HEK293 (cell line): ENCODE results near the gene STEAP4.

Experiments used
- CTCF ChIA-PET: fragments of 350-600 bp; formaldehyde crosslinking; extraction: SDS; loops from one replicate; lab custom pipeline; 2021; ENCODE audit warnings: antibody characterized with exemption; lab: Yijun Ruan, JAX
- POLR2A ChIA-PET: fragments of 300-600 bp; formaldehyde crosslinking; extraction: SDS; loops from one replicate; lab custom pipeline; 2020; ENCODE audit warnings: antibody characterized with exemption, inconsistent platforms; lab: Yijun Ruan, JAX
- H3K27ac ChIP-seq: fragments of 200-500 bp; sonication (Bioruptor generic); 2 replicates; pipeline ENCODE4 v1.5.1; 2014; ENCODE audit warnings: low read depth, low read length, control low read depth, inconsistent platforms; ENCODE audit errors: extremely low read depth
- H3K36me3 ChIP-seq, 2 experiments: fragments of 200-500 bp in 1 of 2; sonication (Bioruptor generic) in 1 of 2; 1 replicate in 1 of 2; 2 replicates in 1 of 2; pipeline ENCODE4 v1.5.1; 2014 to 2017; ENCODE audit warnings: inconsistent platforms in 2 of 2, low read length in 2 of 2; ENCODE audit not compliant: control insufficient read depth in 2 of 2, insufficient read depth in 1 of 2
- H3K4me1 ChIP-seq: fragments of 200-500 bp; sonication (Bioruptor generic); 2 replicates; pipeline ENCODE4 v1.5.1; 2014; ENCODE audit warnings: mild to moderate bottlenecking, low read length, inconsistent platforms; ENCODE audit not compliant: control insufficient read depth, insufficient read depth
- H3K4me3 ChIP-seq: 2 replicates; pipeline ENCODE4 v1.5.1; 2011; ENCODE audit warnings: low read depth, mild to moderate bottlenecking, control low read depth, low read length, moderate library complexity
- H3K9me3 ChIP-seq: fragments of 200-500 bp; sonication (Bioruptor generic); 2 replicates; pipeline ENCODE4 v1.5.1; 2014; ENCODE audit warnings: low read depth, low read length, inconsistent platforms; ENCODE audit not compliant: control insufficient read depth, insufficient read depth
- BCL11A ChIP-seq: fragments of 450-650 bp; formaldehyde crosslinking; IDR thresholded peaks from 2 replicates; pipeline ENCODE4 v1.5.1; 2016; ENCODE audit warnings: low read depth, missing biosample characterization, missing genetic modification characterization
- GFI1B ChIP-seq: fragments of 450-650 bp; formaldehyde crosslinking; IDR thresholded peaks from 2 replicates; pipeline ENCODE4 v1.5.1; 2016; ENCODE audit warnings: missing biosample characterization, missing genetic modification characterization
- INSM2 ChIP-seq: fragments of 450-650 bp; formaldehyde crosslinking; IDR thresholded peaks from 2 replicates; pipeline ENCODE4 v1.5.1; 2016; ENCODE audit warnings: missing biosample characterization, missing genetic modification characterization
- MEIS1 ChIP-seq: sonication (generic); formaldehyde crosslinking; IDR thresholded peaks from 2 replicates; pipeline ENCODE4 v1.8.1; 2022; ENCODE audit warnings: missing genetic modification reagents, mild to moderate bottlenecking, borderline replicate concordance
- OVOL3 ChIP-seq: fragments of 450-650 bp; formaldehyde crosslinking; IDR thresholded peaks from 2 replicates; pipeline ENCODE4 v1.5.1; 2016; ENCODE audit warnings: missing biosample characterization, missing genetic modification characterization
- PBX3 ChIP-seq: sonication (generic); formaldehyde crosslinking; IDR thresholded peaks from 2 replicates; pipeline ENCODE4 v1.8.1; 2022; ENCODE audit warnings: mild to moderate bottlenecking, moderate library complexity, missing genetic modification reagents
- PRDM1 ChIP-seq: fragments of 450-650 bp; formaldehyde crosslinking; IDR thresholded peaks from 2 replicates; pipeline ENCODE4; 2016; ENCODE audit warnings: missing biosample characterization, missing genetic modification characterization
- SALL2 ChIP-seq: fragments of 450-650 bp; formaldehyde crosslinking; IDR thresholded peaks from 2 replicates; pipeline ENCODE4 v1.5.0; 2017; ENCODE audit warnings: missing biosample characterization, mild to moderate bottlenecking, missing genetic modification characterization, borderline replicate concordance
- TRIM28 ChIP-seq: IDR thresholded peaks from 2 replicates; pipeline ENCODE4 v1.6.1; 2011; ENCODE audit warnings: low read length, control low read depth, borderline replicate concordance
- YY1 ChIP-seq: fragments of 450-650 bp; formaldehyde crosslinking; IDR thresholded peaks from 2 replicates; pipeline ENCODE4 v1.5.1; 2018; ENCODE audit warnings: missing biosample characterization, missing genetic modification characterization
- ZBTB1 ChIP-seq: fragments of 450-650 bp; formaldehyde crosslinking; IDR thresholded peaks from 2 replicates; pipeline ENCODE4 v1.5.1; 2016; ENCODE audit warnings: missing biosample characterization, missing genetic modification characterization
- ZBTB17 ChIP-seq: fragments of 450-650 bp; formaldehyde crosslinking; IDR thresholded peaks from 2 replicates; pipeline ENCODE4 v1.5.1; 2016; ENCODE audit warnings: missing biosample characterization, missing genetic modification characterization
- ZNF132 ChIP-seq: fragments of 450-650 bp; formaldehyde crosslinking; IDR thresholded peaks from 2 replicates; pipeline ENCODE4 v1.5.1; 2017; ENCODE audit warnings: missing biosample characterization, missing genetic modification characterization, borderline replicate concordance
- ZNF248 ChIP-seq: fragments of 450-650 bp; formaldehyde crosslinking; IDR thresholded peaks from 2 replicates; pipeline ENCODE4 v1.5.1; 2017; ENCODE audit warnings: missing biosample characterization, missing genetic modification characterization
- ZNF266 ChIP-seq: fragments of 450-650 bp; formaldehyde crosslinking; IDR thresholded peaks from 2 replicates; pipeline ENCODE4 v1.5.1; 2016; ENCODE audit warnings: missing biosample characterization, missing genetic modification characterization, low read depth
- ZNF302 ChIP-seq: fragments of 450-650 bp; formaldehyde crosslinking; IDR thresholded peaks from 2 replicates; pipeline ENCODE4 v1.5.1; 2016; ENCODE audit warnings: missing biosample characterization, missing genetic modification characterization, low read depth
- ZNF350 ChIP-seq: fragments of 450-650 bp; formaldehyde crosslinking; IDR thresholded peaks from 2 replicates; pipeline ENCODE4 v1.5.0; 2017; ENCODE audit warnings: missing biosample characterization, mild to moderate bottlenecking, missing genetic modification characterization
- ZNF423 ChIP-seq: fragments of 450-650 bp; formaldehyde crosslinking; IDR thresholded peaks from 2 replicates; pipeline ENCODE4 v1.5.1; 2016; ENCODE audit warnings: missing biosample characterization, missing genetic modification characterization
- ZNF549 ChIP-seq: fragments of 450-650 bp; IDR thresholded peaks from 2 replicates; pipeline ENCODE4 v1.5.1; 2018; ENCODE audit warnings: missing biosample characterization, missing genetic modification characterization, mild to moderate bottlenecking, inconsistent platforms, moderate library complexity
- ZNF707 ChIP-seq: fragments of 450-650 bp; formaldehyde crosslinking; IDR thresholded peaks from 2 replicates; pipeline ENCODE4 v1.5.1; 2016; ENCODE audit warnings: missing biosample characterization, missing genetic modification characterization
- ZNF777 ChIP-seq: fragments of 450-650 bp; formaldehyde crosslinking; IDR thresholded peaks from 2 replicates; pipeline ENCODE4 v1.5.1; 2017; ENCODE audit warnings: missing biosample characterization, missing genetic modification characterization, borderline replicate concordance
- ZSCAN16 ChIP-seq: fragments of 450-650 bp; formaldehyde crosslinking; IDR thresholded peaks from 2 replicates; pipeline ENCODE4 v1.5.1; 2016; ENCODE audit warnings: missing biosample characterization, missing genetic modification characterization
- TF ChIP-seq, protein P1 (sequence below): fragments of 450-650 bp; formaldehyde crosslinking; IDR thresholded peaks from 2 replicates; pipeline ENCODE4 v1.5.1; 2016; ENCODE audit warnings: missing biosample characterization, missing genetic modification characterization
- TF ChIP-seq, protein P2 (sequence below): fragments of 450-650 bp; formaldehyde crosslinking; optimal IDR thresholded peaks from 2 replicates; pipeline ENCODE3; 2016; ENCODE audit warnings: missing biosample characterization, mild to moderate bottlenecking, missing genetic modification characterization

STEAP4 gene

GRCh38 chr7:88339195-88339922 lies 32.7 kb upstream of the STEAP4 start:
- CTCF ChIA-PET: interaction anchor here (1.5 kb wide), 1 partner anchor 96 kb away, joined by 3 read pairs; no protein-coding TSS in a partner anchor
- Histone ChIP-seq H3K9me3 (no peaks in the 10 kb centered on the region), H3K27ac (no peak overlapping the region)

DNA sequence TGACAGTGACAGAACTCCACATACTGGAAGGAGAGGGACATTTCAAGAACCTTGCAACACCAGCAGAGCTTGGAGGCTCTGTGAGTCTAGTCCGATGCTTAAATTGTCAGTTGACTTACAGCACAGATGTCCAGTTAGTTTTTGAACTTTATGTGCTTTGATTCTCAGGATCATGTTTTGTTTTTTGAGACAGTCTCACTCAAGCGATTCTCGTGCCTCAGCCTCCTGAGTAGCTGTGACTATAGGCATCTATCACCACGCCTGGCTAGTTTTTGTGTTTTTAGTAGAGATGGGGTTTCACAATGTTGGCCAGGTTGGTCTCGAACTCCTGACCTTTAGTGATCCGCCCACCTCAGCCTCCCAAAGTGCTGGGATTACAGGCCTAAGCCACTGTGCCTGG lies 31.8 kb upstream of the STEAP4 start:
- CTCF ChIA-PET: interaction anchor here (1.5 kb wide), 1 partner anchor 19 kb away, joined by 3 read pairs; no protein-coding TSS in a partner anchor
- POLR2A ChIA-PET: no interaction called here

More at GRCh38 chr7:88339195-88339922, 32.7 kb upstream of the STEAP4 start:
- no peaks in the 10 kb centered on the region for H3K4me1 ChIP-seq
- POLR2A ChIA-PET: no interaction called here
- TF ChIP-seq MEIS1 (CRISPR knock-in tag) (no peak), ZNF350 (tag by site-specific recombination) (no peak), PBX3 (CRISPR knock-in tag) (no peak), ZNF777 (tag by site-specific recombination) (no peak), PRDM1 (tag by site-specific recombination) (no peak)
- TF ChIP-seq, protein P1, sequence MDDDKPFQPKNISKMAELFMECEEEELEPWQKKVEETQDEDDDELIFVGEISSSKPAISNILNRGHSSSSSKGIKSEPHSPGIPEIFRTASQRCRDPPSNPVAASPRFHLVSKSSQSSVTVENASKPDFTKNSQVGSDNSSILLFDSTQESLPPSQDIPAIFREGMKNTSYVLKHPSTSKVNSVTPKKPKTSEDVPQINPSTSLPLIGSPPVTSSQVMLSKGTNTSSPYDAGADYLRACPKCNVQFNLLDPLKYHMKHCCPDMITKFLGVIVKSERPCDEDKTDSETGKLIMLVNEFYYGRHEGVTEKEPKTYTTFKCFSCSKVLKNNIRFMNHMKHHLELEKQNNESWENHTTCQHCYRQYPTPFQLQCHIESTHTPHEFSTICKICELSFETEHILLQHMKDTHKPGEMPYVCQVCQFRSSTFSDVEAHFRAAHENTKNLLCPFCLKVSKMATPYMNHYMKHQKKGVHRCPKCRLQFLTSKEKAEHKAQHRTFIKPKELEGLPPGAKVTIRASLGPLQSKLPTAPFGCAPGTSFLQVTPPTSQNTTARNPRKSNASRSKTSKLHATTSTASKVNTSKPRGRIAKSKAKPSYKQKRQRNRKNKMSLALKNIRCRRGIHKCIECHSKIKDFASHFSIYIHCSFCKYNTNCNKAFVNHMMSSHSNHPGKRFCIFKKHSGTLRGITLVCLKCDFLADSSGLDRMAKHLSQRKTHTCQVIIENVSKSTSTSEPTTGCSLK: no peak
- H3K4me3 ChIP-seq: no peak overlapping the region
- H3K36me3 ChIP-seq: no peaks in the 10 kb centered on the region

More for the DNA sequence above, 31.8 kb upstream of the STEAP4 start:
- Histone ChIP-seq H3K36me3 (no peaks in the 10 kb centered on the region), H3K9me3 (no peaks in the 10 kb centered on the region), H3K4me3 (no peak overlapping the region), H3K27ac (no peak overlapping the region), H3K4me1 (no peaks in the 10 kb centered on the region)
- no peak for TF ChIP-seq GFI1B (tag by site-specific recombination)
- no peak for TF ChIP-seq ZBTB1 (tag by site-specific recombination)
- TF ChIP-seq, protein P2, sequence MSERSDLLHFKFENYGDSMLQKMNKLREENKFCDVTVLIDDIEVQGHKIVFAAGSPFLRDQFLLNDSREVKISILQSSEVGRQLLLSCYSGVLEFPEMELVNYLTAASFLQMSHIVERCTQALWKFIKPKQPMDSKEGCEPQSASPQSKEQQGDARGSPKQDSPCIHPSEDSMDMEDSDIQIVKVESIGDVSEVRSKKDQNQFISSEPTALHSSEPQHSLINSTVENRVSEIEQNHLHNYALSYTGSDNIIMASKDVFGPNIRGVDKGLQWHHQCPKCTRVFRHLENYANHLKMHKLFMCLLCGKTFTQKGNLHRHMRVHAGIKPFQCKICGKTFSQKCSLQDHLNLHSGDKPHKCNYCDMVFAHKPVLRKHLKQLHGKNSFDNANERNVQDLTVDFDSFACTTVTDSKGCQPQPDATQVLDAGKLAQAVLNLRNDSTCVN (tag by site-specific recombination): no peak
- TF ChIP-seq ZNF707 (tag by site-specific recombination): no peak
- no peak for TF ChIP-seq ZNF549
- TF ChIP-seq ZNF302 (tag by site-specific recombination): no peak
- no peak for TF ChIP-seq TRIM28
- TF ChIP-seq ZNF777 (tag by site-specific recombination): no peak
- TF ChIP-seq INSM2 (tag by site-specific recombination): no peak
- TF ChIP-seq BCL11A (tag by site-specific recombination): no peak
- TF ChIP-seq YY1 (tag by site-specific recombination): no peak
- no peak for TF ChIP-seq OVOL3 (tag by site-specific recombination)
- no peak for TF ChIP-seq ZNF132 (tag by site-specific recombination)
- TF ChIP-seq ZBTB17 (tag by site-specific recombination): no peak
- no peak for TF ChIP-seq ZNF248 (tag by site-specific recombination)
- no peak for TF ChIP-seq ZNF266 (tag by site-specific recombination)
- no peak for TF ChIP-seq ZSCAN16 (tag by site-specific recombination)
- no peak for TF ChIP-seq ZNF423 (tag by site-specific recombination)
- no peak for TF ChIP-seq SALL2 (tag by site-specific recombination)
